ENCODE measurements around the gene BTN2A1.
"Not testable (repeated sequence)": the region's sequence is repeated elsewhere in the genome, so short reads cannot be mapped to it uniquely, and the experiment has no call there.

- not testable (repeated sequence) for TF ChIP-seq CTCF, POLR2A, POLR2AphosphoS5 (IDR thresholded peaks at IDR 0.05)
These were observed 39.0 kb upstream of the BTN2A1 start for GRCh38 chr6:26418795-26419194.

Measured in sigmoid colon (tissue), 4 donors.